GM18873 (cell line): ENCODE data around the gene SYNJ1.
"Not testable (repeated sequence)": the region's sequence is repeated elsewhere in the genome, so short reads cannot be mapped to it uniquely, and the experiment has no call there.

Experiments
- ATAC-seq: cut with Tn5 transposase; IDR thresholded peaks from one replicate; pipeline ENCODE4 v1.9.1; 2021; ENCODE audit warnings: mild to moderate bottlenecking, moderate library complexity, moderate number of reproducible peaks; ENCODE audit not compliant: unreplicated experiment, low FRiP score

SYNJ1 gene

DNA sequence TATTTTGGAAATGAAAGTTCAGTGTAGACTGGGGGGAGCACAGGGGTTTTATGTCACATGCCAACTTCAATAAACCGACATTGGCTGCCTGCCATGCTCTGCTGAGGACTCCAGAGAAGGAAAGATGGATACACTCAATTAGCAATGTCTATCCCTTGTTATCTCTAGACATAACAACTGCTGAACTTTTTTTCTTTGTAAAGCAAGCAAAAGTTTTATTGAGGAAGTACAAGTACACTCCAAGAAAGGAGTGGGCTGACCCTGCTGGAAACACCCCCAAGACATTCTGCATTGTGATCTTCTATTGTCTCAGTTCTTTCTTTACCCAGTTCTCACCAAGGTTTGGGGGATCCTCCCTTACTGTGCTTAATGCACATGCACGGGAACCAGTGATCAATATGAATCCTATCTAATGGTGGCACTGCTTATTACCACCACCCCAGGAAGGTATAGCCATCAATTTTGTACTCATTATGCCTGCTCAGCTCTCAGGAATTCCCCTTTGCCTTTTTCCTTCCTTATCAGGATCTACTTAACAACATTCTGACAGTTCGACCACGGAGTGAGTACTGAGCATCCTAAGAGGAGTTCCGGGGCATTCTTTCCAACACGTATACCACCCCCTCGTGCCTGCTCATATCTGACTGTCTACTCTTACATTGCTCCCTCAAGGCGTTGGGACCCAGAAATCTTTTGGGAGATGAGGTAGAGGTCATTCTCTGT lies 28.7 kb downstream of the SYNJ1 start:
- no peak for ATAC-seq

GRCh38 chr21:32698286-32698685 lies 29.5 kb downstream of the SYNJ1 start:
- ATAC-seq: no peak

- ATAC-seq: not testable (repeated sequence)
Measured at GRCh38 chr21:32695482-32695881, 32.3 kb downstream of the SYNJ1 start.

- ATAC-seq: no peak
Measured at GRCh38 chr21:32693581-32693980, 34.2 kb downstream of the SYNJ1 start.

DNA sequence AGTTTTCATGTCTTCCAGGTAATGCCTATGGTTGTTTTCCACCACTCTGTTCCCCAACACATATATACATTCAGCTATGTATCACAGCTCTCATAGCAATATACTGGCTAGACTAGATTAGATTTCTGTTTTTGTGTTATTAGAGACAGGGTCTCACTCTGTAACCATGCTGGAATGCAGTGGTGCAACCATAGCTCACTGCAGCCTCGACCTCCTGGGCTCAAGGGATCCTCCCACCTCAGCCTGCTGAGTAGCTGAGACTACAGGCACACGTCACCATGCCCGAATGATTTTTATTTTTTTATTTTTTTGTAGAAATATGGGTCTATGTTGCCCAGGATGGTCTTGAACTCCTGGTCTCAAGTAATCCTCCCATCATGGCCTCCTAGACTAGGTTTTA lies 37.7 kb downstream of the SYNJ1 start:
- ATAC-seq: no peak

DNA sequence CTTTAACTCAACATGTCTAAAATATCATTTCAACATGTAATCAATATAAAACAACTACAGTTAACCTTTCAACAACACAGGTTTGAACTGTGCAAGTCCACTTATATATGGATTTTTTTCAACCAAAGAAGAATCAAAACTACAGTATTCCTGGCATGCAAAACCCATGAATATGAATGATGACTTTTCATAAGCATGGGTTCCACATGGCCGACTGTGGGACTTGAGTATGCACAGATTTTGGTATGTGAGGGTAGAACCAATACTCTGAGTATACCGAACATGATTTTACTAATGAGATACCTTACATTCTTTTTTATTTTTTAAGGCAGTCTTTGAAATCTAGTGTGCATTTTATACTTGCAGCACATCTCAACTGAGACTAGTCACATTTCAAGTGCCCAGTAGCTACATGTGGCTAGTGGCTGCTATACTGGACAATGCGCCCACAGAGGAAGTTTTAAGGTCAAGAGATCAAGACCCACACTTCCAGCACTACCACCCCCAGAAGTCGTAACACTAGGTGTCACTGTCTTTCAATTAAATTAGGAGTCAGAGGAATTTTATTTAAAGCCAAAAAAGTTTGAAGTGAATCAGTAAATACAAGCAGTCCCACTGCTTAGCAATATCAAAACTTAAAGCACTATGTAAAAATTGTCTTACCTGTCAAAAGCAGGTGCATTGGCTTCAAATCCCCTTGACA lies 40.0 kb downstream of the SYNJ1 start:
- no peak for ATAC-seq

DNA sequence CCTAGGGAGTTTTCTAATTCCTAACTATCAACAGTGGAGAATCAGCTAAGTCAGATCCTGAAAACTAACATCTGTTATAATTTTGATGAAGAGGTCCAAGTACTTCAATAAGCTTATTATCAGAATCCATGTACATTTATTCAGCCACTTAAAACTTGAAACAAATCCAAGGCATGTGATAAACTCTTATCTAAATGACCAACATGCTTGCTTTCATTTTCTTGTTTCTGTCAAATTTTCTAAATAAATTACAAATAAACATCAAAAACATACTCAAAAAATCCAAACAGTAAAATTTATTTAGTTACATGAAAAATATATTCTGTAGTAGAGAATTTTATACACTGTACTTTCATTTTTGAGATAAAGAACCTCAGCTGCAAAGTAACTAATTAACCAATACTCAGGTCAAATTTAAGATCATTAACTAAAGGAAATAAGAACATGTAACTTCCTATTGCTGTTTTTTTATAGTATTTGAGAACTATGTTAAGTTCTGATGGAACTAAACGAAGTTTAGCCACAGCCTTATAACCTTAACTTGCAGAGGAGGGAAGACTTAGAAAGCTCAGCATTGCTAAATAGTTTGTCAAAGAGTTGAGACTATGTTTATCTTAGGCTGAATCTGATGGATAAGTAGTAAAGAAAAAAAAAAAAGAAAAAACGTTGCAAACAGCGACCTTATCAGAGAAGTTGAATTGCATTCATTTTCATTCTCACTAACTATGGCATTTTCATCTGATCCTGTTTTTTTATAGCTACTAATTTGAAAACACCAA lies 44.9 kb downstream of the SYNJ1 start:
- no peak for ATAC-seq

DNA sequence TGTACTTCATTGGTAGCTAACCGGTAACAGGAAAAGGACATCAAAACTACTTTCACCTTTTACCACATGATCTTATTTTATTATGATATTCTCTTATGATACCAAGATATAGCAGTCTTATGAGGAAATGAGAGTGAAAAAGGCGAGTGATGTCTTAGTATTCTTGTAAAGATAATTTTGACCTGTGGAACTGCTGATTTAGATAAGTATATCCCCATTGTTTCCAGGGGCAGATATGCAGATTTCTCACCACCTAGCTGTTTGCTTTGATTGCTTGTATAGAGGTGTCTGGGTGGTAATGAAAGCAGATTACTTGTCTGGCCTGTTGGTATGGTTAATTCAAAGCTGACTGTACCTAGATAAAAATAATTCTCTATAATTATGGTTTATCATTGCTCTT lies 53.1 kb downstream of the SYNJ1 start:
- ATAC-seq: no peak

- ATAC-seq: no peak
Measured at GRCh38 chr21:32674038-32674437, 53.8 kb downstream of the SYNJ1 start.

DNA sequence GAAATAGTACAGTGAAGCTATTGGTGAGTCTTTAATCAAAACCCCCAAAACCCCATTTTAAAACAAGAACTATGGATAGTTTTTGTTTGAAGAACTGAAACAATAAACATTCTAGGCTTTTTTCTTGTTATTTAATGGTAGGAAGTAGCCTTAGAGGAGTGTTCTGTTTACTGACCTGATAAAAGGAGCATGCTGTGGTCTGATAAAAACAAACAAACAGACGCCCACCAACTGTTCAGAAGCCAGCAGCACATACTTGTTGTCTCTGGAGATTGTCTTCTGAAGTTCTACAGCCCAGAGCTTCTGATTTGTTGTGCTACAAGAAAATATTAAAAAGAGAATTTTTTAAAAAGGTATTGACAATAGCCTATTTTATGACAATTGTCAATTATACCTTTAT lies 61.6 kb downstream of the SYNJ1 start:
- no peak for ATAC-seq

- not testable (repeated sequence) for ATAC-seq
Measured at GRCh38 chr21:32664095-32664494, 63.7 kb downstream of the SYNJ1 start.

- not testable (repeated sequence) for ATAC-seq
Measured at GRCh38 chr21:32661981-32662380, 65.8 kb downstream of the SYNJ1 start.

DNA sequence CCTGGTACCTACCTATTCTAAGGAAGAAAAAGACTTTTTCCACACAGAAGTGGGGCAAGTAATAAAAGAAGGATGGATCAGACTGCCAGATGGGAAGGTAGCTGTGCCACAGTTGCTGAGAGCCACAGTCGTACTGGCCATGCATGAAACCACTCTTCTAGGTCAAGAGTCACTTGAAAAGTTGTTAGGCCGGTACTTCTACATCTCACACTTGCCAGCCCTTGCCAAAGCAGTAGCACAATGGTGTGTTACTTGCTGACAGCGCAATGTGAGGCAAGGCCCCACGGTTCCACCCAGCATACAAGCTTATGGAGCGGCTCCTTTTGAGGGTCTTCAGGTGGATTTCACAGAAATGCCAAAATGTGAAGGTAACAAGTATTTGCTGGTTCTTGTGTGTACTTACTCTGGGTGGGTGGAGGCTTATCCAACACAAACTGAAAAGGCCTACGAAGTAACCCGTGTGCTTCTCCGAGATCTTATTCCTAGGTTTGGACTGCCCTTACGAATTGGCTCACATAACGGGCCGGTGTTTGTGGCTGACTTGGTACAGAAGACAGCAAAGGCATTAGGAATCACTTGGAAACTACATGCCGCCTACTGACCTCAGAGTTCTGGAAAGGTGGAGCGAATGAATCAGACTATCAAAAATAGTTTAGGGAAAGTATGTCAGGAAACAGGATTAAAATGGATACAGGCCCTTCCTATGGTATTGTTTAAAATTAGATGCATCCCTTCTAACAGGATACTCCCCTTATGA lies 66.6 kb downstream of the SYNJ1 start:
- not testable (repeated sequence) for ATAC-seq

- ATAC-seq: no peak
Measured at GRCh38 chr21:32658524-32658923, 69.3 kb downstream of the SYNJ1 start.

GRCh38 chr21:32653326-32653901 lies 74.4 kb downstream of the SYNJ1 start:
- peak; percentile 59 for ATAC-seq

GRCh38 chr21:32648165-32648564 lies 79.6 kb downstream of the SYNJ1 start:
- no peak for ATAC-seq

GRCh38 chr21:32645261-32646182 lies 82.3 kb downstream of the SYNJ1 start:
- ATAC-seq: no peak

DNA sequence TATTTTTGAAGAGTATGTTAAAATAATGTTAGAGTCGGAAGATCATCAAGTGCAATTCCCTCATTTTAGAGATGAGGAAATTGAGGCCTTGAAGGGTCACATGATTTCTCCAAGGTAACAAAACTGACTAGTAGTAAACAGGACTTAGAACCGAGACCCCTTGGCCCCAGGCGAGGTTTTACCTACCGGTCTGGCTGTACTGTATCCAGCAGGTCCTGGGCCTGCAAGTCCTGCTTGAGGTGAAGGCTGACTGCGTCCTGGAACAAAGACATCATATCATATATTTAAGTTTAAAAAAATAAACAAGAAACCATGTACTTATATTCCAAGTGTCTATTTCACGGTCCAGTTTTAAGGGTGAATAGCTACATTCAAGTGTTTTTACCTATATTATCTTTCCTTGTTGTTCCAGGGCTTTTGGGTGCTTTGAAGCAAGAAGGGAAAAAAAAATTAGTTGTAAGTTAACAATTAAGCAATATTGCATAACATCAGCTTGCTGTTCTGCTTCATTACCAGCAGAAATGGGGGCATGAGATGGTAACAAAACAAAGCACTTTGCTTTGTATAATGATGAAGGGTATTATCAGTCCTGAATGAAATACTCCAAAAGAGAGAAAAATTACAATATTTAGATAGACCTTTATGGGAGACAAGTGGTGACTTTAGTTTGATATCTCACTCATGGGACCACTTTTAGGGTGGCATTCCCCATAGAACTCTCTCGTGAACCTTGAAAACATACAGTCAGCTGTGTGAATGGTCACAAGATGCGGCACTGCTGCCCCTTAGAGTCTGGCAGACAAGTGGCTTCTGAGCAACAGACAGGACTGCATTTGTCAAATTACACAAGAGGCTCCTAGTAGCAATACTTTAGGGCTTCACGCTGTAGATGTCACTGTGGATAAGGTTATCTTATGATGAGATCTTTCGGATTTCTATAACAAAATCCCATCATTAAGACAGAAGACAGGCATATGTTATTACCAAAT lies 85.8 kb downstream of the SYNJ1 start:
- no peak for ATAC-seq
